Upper lobe of left lung (tissue), 4 donors: ENCODE data around the gene GBX2.
"Not testable (repeated sequence)": the region's sequence is repeated elsewhere in the genome, so short reads cannot be mapped to it uniquely, and the experiment has no call there.

ENCODE experiments used
- CTCF ChIP-seq, 6 experiments: fragments of 450-650 bp in 4 of 6; fragments of 200-600 bp in 2 of 6; sonication (generic) in 2 of 6; IDR thresholded peaks; one replicate each; pipeline ENCODE4 v1.5.1; 2016 to 2019; ENCODE audit warnings: antibody characterized with exemption in 6 of 6
- POLR2AphosphoS5 ChIP-seq, 2 donors: sonication (generic); formaldehyde crosslinking; IDR thresholded peaks; one replicate each; pipeline ENCODE4 v1.5.1; 2017; ENCODE audit warnings: antibody characterized with exemption in 2 of 2

- TF ChIP-seq CTCF, POLR2AphosphoS5 (IDR thresholded peaks at IDR 0.05): not testable (repeated sequence)
Measured at GRCh38 chr2:236141616-236142015, 26.6 kb downstream of the GBX2 start.
